ENCODE data around the gene TBX3.

TBX3 gene

GRCh38 chr12:114673901-114674250, 10.1 kb downstream of the TBX3 start:
- no peak overlapping the region for H3K4me3 ChIP-seq (ENCODE audit: control insufficient read depth, low read depth, low read length)

GRCh38 chr12:114673169-114673833, 10.7 kb downstream of the TBX3 start:
- no peak for TF ChIP-seq CTCF (IDR thresholded peaks at IDR 0.05; ENCODE audit: control insufficient read depth, insufficient read depth, low read depth, low read length, missing control alignments)
- peak overlapping the region; percentile 10 for H3K4me3 ChIP-seq (ENCODE audit: control insufficient read depth, low read depth, low read length)
- DNase-seq (ENCODE audit: low read depth), result no peak

More at GRCh38 chr12:114673901-114674250, 10.1 kb downstream of the TBX3 start:
- no peak for TF ChIP-seq CTCF (IDR thresholded peaks at IDR 0.05; ENCODE audit: control insufficient read depth, insufficient read depth, low read depth, low read length, missing control alignments)
- DNase-seq (ENCODE audit: low read depth), result no peak

GRCh38 chr12:114672817-114673168, 11.2 kb downstream of the TBX3 start:
- H3K4me3 ChIP-seq (ENCODE audit: control insufficient read depth, low read depth, low read length), result peak overlapping the region; percentile 10; the same call in 1 of the 2 replicates
- no peak for TF ChIP-seq CTCF (IDR thresholded peaks at IDR 0.05; ENCODE audit: control insufficient read depth, insufficient read depth, low read depth, low read length, missing control alignments)
- no peak for DNase-seq (ENCODE audit: low read depth)

GRCh38 chr12:114671443-114672411, 12.2 kb downstream of the TBX3 start:
- H3K4me3 ChIP-seq (ENCODE audit: control insufficient read depth, low read depth, low read length), result peak overlapping the region; percentile 30
- DNase-seq (ENCODE audit: low read depth), result no peak
- TF ChIP-seq CTCF (IDR thresholded peaks at IDR 0.05; ENCODE audit: control insufficient read depth, insufficient read depth, low read depth, low read length, missing control alignments), result no peak

GRCh38 chr12:114671066-114671442, 12.9 kb downstream of the TBX3 start:
- TF ChIP-seq CTCF (IDR thresholded peaks at IDR 0.05; ENCODE audit: control insufficient read depth, insufficient read depth, low read depth, low read length, missing control alignments), result no peak
- H3K4me3 ChIP-seq (ENCODE audit: control insufficient read depth, low read depth, low read length), result no peak overlapping the region
- no peak for DNase-seq (ENCODE audit: low read depth)

GRCh38 chr12:114670291-114670980, 13.5 kb downstream of the TBX3 start:
- DNase-seq (ENCODE audit: low read depth), result no peak
- no peak overlapping the region for H3K4me3 ChIP-seq (ENCODE audit: control insufficient read depth, low read depth, low read length)
- no peak for TF ChIP-seq CTCF (IDR thresholded peaks at IDR 0.05; ENCODE audit: control insufficient read depth, insufficient read depth, low read depth, low read length, missing control alignments)

Measured in AG09309 (cell line).